HG02571 (cell line): ENCODE results near the gene RXRB.

Experiments
- ATAC-seq: cut with Tn5 transposase; IDR thresholded peaks from one replicate; pipeline ENCODE4 v1.9.1; 2021; ENCODE audit warnings: mild to moderate bottlenecking, moderate library complexity; ENCODE audit not compliant: unreplicated experiment

RXRB gene

GRCh38 chr6:33177552-33178446 is 22.7 kb downstream of the RXRB start:
- no peak for ATAC-seq

- ATAC-seq = no peak
Observed at GRCh38 chr6:33176906-33177305, 23.6 kb downstream of the RXRB start.

GRCh38 chr6:33175436-33176069 is 24.9 kb downstream of the RXRB start:
- ATAC-seq = no peak

GRCh38 chr6:33174784-33175183 is 25.7 kb downstream of the RXRB start:
- ATAC-seq = no peak

GRCh38 chr6:33173535-33174180 is 26.8 kb downstream of the RXRB start:
- ATAC-seq = no peak

- no peak for ATAC-seq
Observed at GRCh38 chr6:33172688-33173534, 27.6 kb downstream of the RXRB start.

- ATAC-seq = no peak
Observed at GRCh38 chr6:33171880-33172687, 28.4 kb downstream of the RXRB start.

- no peak for ATAC-seq
Observed at GRCh38 chr6:33171016-33171879, 29.2 kb downstream of the RXRB start.

GRCh38 chr6:33170176-33171015 is 30.1 kb downstream of the RXRB start:
- no peak for ATAC-seq

- no peak for ATAC-seq
Observed at GRCh38 chr6:33169291-33170175, 30.9 kb downstream of the RXRB start.

GRCh38 chr6:33168639-33169038 is 31.8 kb downstream of the RXRB start:
- no peak for ATAC-seq

GRCh38 chr6:33168284-33168601 is 32.2 kb downstream of the RXRB start:
- no peak for ATAC-seq

- ATAC-seq = no peak
Observed at GRCh38 chr6:33167374-33168283, 32.8 kb downstream of the RXRB start.

- no peak for ATAC-seq
Observed at GRCh38 chr6:33166811-33167210, 33.7 kb downstream of the RXRB start.

- ATAC-seq = no peak
Observed at GRCh38 chr6:33166363-33166762, 34.1 kb downstream of the RXRB start.

- no peak for ATAC-seq
Observed at GRCh38 chr6:33165581-33166258, 34.7 kb downstream of the RXRB start.
